K562 (cell line): ENCODE measurements around the gene TMEM45A. TPM values are rescaled to one million over a fixed set of nuclear protein-coding genes. Genes with fewer than 3 reads are reported as not detected.
"Not testable (repeated sequence)": the region's sequence is repeated elsewhere in the genome, so short reads cannot be mapped to it uniquely, and the experiment has no call there.

Source experiments
- ATAC-seq: fragments of 200-7000 bp; cut with Tn5 transposase; 3 replicates; pipeline ENCODE4 v1.9.1; 2020; ENCODE audit warnings: moderate library complexity
- BruUV-seq: library from RNA; stranded (reverse); fragments of 400-500 nt; replicated peaks from 2 replicates; lab custom pipeline; 2021; lab: Mats Ljungman, UMichigan
- CTCF ChIA-PET: fragments of 300-600 bp; formaldehyde crosslinking; extraction: SDS; loops from one replicate; lab custom pipeline; 2021; ENCODE audit warnings: low intra/inter-chr PET ratio; lab: Yijun Ruan, JAX
- POLR2A ChIA-PET: fragments of 300-600, 350-650 bp; sonication (Branson Sonifier 250); formaldehyde crosslinking; extraction: SDS; loops from one replicate; lab custom pipeline; 2021; ENCODE audit warnings: antibody characterized with exemption, inconsistent platforms; lab: Yijun Ruan, JAX
- DNase-seq, 4 experiments: peaks; one replicate each; pipeline versions ENCODE4 v3.0.0 to v3.0.0-alpha.2; 2011 to 2018; ENCODE audit warnings: low spot score in 3 of 4, mixed read lengths in 3 of 4; ENCODE audit errors: extremely low read depth in 1 of 4
- FAIRE-seq: peaks from 2 replicates; lab custom pipeline; 2011; peaks lifted over from hg19 to GRCh38; lab: Jason Lieb, UNC
- H2AFZ ChIP-seq: 2 replicates; pipeline ENCODE4 v1.6.0; 2011; ENCODE audit warnings: low read depth, low read length, control low read depth, inconsistent platforms
- H3K27ac ChIP-seq: fragments of 200-600 bp; 3 replicates; pipeline ENCODE4 v1.8.0; 2011; ENCODE audit warnings: low read depth, mild to moderate bottlenecking, control low read depth, inconsistent platforms, low read length, moderate library complexity, mixed read lengths; ENCODE audit errors: extremely low read depth
- H3K27me3 ChIP-seq, 2 experiments: fragments of 300-600 bp in 1 of 2; 2 replicates in 1 of 2; 3 replicates in 1 of 2; pipeline versions ENCODE4 v1.6.0 to v1.8.0; 2011; ENCODE audit warnings: inconsistent platforms in 2 of 2, low read length in 2 of 2, mild to moderate bottlenecking in 1 of 2, mixed read lengths in 1 of 2, moderate library complexity in 1 of 2; ENCODE audit not compliant: control insufficient read depth in 2 of 2, insufficient read depth in 2 of 2
- H3K36me3 ChIP-seq: fragments of 300-600 bp; 3 replicates; pipeline ENCODE4 v1.8.0; 2011; ENCODE audit warnings: mild to moderate bottlenecking, low read length, inconsistent platforms; ENCODE audit not compliant: control insufficient read depth, insufficient read depth
- H3K4me1 ChIP-seq, 2 experiments: fragments of 200-600 bp in 1 of 2; replicated peaks in 1 of 2; 2 replicates in 1 of 2; 3 replicates in 1 of 2; pipeline versions ENCODE4 v1.5.1 to v1.8.0; 2011; ENCODE audit warnings: inconsistent platforms in 2 of 2, low read length in 2 of 2, mild to moderate bottlenecking in 1 of 2, mixed read lengths in 1 of 2, moderate library complexity in 1 of 2; ENCODE audit not compliant: control insufficient read depth in 2 of 2, insufficient read depth in 2 of 2
- H3K4me2 ChIP-seq: 2 replicates; pipeline ENCODE4 v1.6.1; 2011; ENCODE audit warnings: low read length, control low read depth, inconsistent platforms, mixed read lengths; ENCODE audit not compliant: insufficient read depth
- H3K4me3 ChIP-seq: fragments of 200-600 bp; sonication (generic), shearing (Covaris generic); 2 replicates; pipeline ENCODE4 v1.5.1; 2016; ENCODE audit warnings: control low read depth, inconsistent platforms
- H3K79me2 ChIP-seq: fragments of 200-600 bp; 3 replicates; pipeline ENCODE4 v1.8.0; 2011; ENCODE audit warnings: low read length, inconsistent platforms; ENCODE audit not compliant: control insufficient read depth, insufficient read depth
- H3K9ac ChIP-seq, 2 experiments: 2 replicates each; pipeline versions ENCODE4 v1.6.0 to v1.6.1; 2011; ENCODE audit warnings: low read depth in 2 of 2, low read length in 2 of 2, control low read depth in 1 of 2, inconsistent platforms in 1 of 2, mild to moderate bottlenecking in 1 of 2, mixed read lengths in 1 of 2; ENCODE audit not compliant: insufficient read depth in 1 of 2
- H3K9me1 ChIP-seq: one replicate; pipeline ENCODE4 v1.6.0; 2011; ENCODE audit warnings: inconsistent platforms, mild to moderate bottlenecking, low read length, moderate library complexity; ENCODE audit not compliant: control insufficient read depth, insufficient read depth
- H3K9me3 ChIP-seq: replicated peaks from 2 replicates; pipeline ENCODE4 v1.5.1; 2011; ENCODE audit warnings: low read depth, low read length, inconsistent platforms; ENCODE audit not compliant: control insufficient read depth, insufficient read depth
- H4K20me1 ChIP-seq: replicated peaks from 2 replicates; pipeline ENCODE4 v1.6.1; 2011; ENCODE audit warnings: low read length, inconsistent platforms, mixed read lengths; ENCODE audit not compliant: control insufficient read depth, insufficient read depth
- ARID2 ChIP-seq: fragments of 450-650 bp; IDR thresholded peaks from 2 replicates; pipeline ENCODE4 v1.6.1; 2017; ENCODE audit warnings: antibody characterized with exemption, mild to moderate bottlenecking
- CCNT2 ChIP-seq: IDR thresholded peaks from 2 replicates; pipeline ENCODE4 v1.6.1; 2011; ENCODE audit warnings: borderline replicate concordance, low read depth, mild to moderate bottlenecking, moderate library complexity, mixed read lengths, low read length; ENCODE audit not compliant: insufficient read length; ENCODE audit errors: extremely low read depth
- ESRRB ChIP-seq: fragments of 250-450 bp; sonication (Bioruptor Pico); IDR thresholded peaks from 2 replicates; pipeline ENCODE4 v1.5.0; 2020; ENCODE audit warnings: mild to moderate bottlenecking, moderate library complexity, borderline replicate concordance
- HNRNPK ChIP-seq: fragments of 200-400 bp; formaldehyde crosslinking; IDR thresholded peaks from one replicate; pipeline ENCODE4 v1.6.1; 2018; ENCODE audit warnings: mild to moderate bottlenecking, low read depth, low read length; ENCODE audit not compliant: poor library complexity, severe bottlenecking
- NCOA2 ChIP-seq, 2 experiments: fragments of 450-650 bp; IDR thresholded peaks; 2 replicates each; pipeline ENCODE4 v1.6.1; 2018; ENCODE audit warnings: mild to moderate bottlenecking in 2 of 2, moderate library complexity in 1 of 2; ENCODE audit not compliant: partially characterized antibody in 2 of 2
- WGBS: fragments of 100-300 bp; shearing (Covaris generic); methylation state at CpG from one replicate; pipeline ENCODE4 v1.1.6; 2016; ENCODE audit warnings: low coverage, mixed read lengths; ENCODE audit not compliant: insufficient coverage; ENCODE audit errors: missing lambda C conversion rate; 5-methylcytosine and 5-hydroxymethylcytosine counted together
- in situ Hi-C: fragments of 300-500 bp; cut with MboI; formaldehyde crosslinking; loops from 4 replicates; pipeline ENCODE4 v1.15.0; 2018; ENCODE audit warnings: inconsistent platforms, mixed read lengths
- intact Hi-C: fragments of 100-400 bp; cut with micrococcal nuclease; formaldehyde crosslinking; loops from 2 replicates; pipeline ENCODE4 v1.14.2; 2022
- polyA plus RNA-seq, 8 experiments: library from polyadenylated mRNA; depleted of rRNA in 4 of 8; stranded (reverse) in 5 of 8; unstranded in 3 of 8; fragments of >200 nt; fragmentation: Nextera tagmentation in 2 of 8; fragmentation: Illumina TruSeq in 1 of 8; extraction: Ambion mirVana in 2 of 8; extraction: Trizol in 1 of 8; gene quantifications; 2 replicates each; pipeline versions ENCODE4 v1.2.1 to v1.2.3, GENCODE V29; 2011 to 2014; ENCODE audit warnings: inconsistent platforms in 1 of 8, missing spikeins in 1 of 8
- total RNA-seq, 7 experiments: library from RNA; depleted of rRNA in 6 of 7; stranded (reverse); fragments of >200 nt in 6 of 7; fragmentation: Illumina TruSeq in 2 of 7; extraction: Trizol in 2 of 7; gene quantifications; 2 replicates each; pipeline versions ENCODE4 v1.2.1 to v1.2.3, GENCODE V29; 2011 to 2021; ENCODE audit warnings: low replicate concordance in 1 of 7
- TF ChIP-seq, protein P1 (sequence below), 2 experiments: fragments of 450-650 bp; IDR thresholded peaks; 2 replicates each; pipeline ENCODE4 v1.6.1; 2016
- TF ChIP-seq, protein P2 (sequence below): IDR thresholded peaks from 2 replicates; pipeline ENCODE4 v1.6.1; 2014; ENCODE audit warnings: antibody characterized with exemption

The TMEM45A gene
- total and polyA plus RNA-seq, 9 of the 15 experiments (the other 6 are each of a cell fraction or from before 2014, with no cell fraction given): 0.41 to 4.1 (median 0.95) TPM

DNA sequence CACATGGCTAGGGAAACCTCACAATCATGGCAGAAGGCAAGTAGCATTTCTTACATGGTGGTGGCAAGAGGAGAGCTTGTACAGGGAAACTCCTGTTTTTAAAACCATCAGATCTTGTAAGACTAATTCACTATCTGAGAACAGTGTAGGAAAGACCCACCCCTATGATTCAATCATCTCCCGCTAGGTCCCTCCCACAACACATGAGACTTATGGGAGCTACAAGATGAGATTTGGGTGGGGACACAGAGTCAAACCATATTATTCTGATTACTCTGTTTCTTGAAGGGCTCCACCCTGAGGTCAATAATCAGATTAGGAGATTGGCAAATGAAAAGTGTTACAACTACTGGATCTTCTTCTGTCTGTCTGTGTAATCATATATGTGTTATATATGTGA, 21.5 kb upstream of the TMEM45A start (continued):
- TF ChIP-seq NCOA2 (IDR thresholded peaks at IDR 0.05; ENCODE audit: partially characterized antibody in 2 of 2): no peak
- no peak for TF ChIP-seq ARID2

DNA sequence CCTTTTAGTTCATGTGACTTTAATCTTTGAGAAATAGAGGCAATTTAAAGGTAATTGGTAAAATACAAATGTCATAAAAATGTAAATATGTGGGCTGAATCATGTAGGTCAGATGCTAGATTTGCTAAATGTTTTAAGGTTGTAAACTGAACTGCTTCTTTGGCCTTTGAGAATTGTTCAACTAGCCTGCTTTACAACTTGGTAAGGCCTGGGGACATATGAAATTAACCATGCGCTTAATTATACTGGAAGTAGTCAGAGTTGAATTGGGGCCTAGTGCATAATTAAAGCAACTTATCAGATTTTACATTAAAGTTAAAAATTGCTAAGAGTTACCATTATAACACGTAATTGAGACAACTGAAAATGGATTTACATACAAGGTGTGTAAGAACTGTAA, 21.0 kb upstream of the TMEM45A start:
- Histone ChIP-seq H3K9ac (no peak overlapping the region), H3K36me3 (no peaks in the 10 kb centered on the region), H3K9me3 (no peaks in the 10 kb centered on the region), H3K4me2 (no peak overlapping the region), H3K4me1 (no peaks in the 10 kb centered on the region), H3K9me1 (no peaks in the 10 kb centered on the region), H3K27ac (no peak overlapping the region), H3K79me2 (no peaks in the 10 kb centered on the region), H4K20me1 (no peaks in the 10 kb centered on the region), H2AFZ (no peak overlapping the region), H3K27me3 (no peaks in the 10 kb centered on the region), H3K4me3 (no peak overlapping the region)
- BruUV-seq: no TSS peak
- ChIA-PET CTCF (no interaction called here), POLR2A (no interaction called here)
- DNase-seq (no peak), FAIRE-seq (no peak), ATAC-seq (no peak)
- 50% methylated on average over 2 of the region's 2 CpGs for WGBS
- in situ Hi-C loops (no loop called here), intact Hi-C loops (no loop called here)
- TF ChIP-seq, protein P1, sequence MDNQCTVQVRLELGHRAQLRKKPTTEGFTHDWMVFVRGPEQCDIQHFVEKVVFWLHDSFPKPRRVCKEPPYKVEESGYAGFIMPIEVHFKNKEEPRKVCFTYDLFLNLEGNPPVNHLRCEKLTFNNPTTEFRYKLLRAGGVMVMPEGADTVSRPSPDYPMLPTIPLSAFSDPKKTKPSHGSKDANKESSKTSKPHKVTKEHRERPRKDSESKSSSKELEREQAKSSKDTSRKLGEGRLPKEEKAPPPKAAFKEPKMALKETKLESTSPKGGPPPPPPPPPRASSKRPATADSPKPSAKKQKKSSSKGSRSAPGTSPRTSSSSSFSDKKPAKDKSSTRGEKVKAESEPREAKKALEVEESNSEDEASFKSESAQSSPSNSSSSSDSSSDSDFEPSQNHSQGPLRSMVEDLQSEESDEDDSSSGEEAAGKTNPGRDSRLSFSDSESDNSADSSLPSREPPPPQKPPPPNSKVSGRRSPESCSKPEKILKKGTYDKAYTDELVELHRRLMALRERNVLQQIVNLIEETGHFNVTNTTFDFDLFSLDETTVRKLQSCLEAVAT (IDR thresholded peaks at IDR 0.05): no peak
- TF ChIP-seq HNRNPK: no peak
- no peak for TF ChIP-seq ESRRB (CRISPR knock-in tag)
- TF ChIP-seq, protein P2, sequence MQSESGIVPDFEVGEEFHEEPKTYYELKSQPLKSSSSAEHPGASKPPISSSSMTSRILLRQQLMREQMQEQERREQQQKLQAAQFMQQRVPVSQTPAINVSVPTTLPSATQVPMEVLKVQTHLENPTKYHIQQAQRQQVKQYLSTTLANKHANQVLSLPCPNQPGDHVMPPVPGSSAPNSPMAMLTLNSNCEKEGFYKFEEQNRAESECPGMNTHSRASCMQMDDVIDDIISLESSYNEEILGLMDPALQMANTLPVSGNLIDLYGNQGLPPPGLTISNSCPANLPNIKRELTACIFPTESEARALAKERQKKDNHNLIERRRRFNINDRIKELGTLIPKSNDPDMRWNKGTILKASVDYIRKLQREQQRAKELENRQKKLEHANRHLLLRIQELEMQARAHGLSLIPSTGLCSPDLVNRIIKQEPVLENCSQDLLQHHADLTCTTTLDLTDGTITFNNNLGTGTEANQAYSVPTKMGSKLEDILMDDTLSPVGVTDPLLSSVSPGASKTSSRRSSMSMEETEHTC: no peak
- TF ChIP-seq CCNT2: no peak

DNA sequence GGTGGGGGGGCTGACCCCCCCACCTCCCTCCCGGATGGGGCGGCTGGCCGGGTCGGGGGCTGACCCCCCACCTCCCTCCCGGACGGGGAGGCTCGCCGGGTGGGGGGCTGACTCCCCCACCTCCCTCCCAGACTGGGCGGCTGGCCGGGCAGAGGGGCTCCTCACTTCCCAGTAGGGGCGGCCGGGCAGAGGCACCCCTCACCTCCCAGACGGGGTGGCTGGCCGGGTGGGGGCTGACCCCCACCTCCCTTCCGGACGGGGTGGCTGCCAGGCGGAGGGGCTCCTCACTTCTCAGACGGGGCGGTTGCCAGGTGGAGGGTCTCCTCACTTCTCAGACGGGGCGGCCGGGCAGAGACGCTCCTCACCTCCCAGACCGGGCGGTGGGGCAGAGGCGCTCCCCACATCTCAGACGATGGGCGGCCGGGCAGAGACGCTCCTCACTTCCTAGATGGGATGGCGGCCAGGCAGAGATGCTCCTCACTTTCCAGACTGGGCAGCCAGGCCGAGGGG, 14.5 kb upstream of the TMEM45A start:
- POLR2A ChIA-PET, H3K4me1 ChIP-seq, H3K9me3 ChIP-seq, FAIRE-seq, intact Hi-C loops, H3K4me3 ChIP-seq, H3K4me2 ChIP-seq, H3K9ac ChIP-seq, H3K27me3 ChIP-seq, H4K20me1 ChIP-seq, in situ Hi-C loops, H3K79me2 ChIP-seq, H3K36me3 ChIP-seq, BruUV-seq, H3K27ac ChIP-seq, H2AFZ ChIP-seq, H3K9me1 ChIP-seq, CTCF ChIA-PET, DNase-seq, ATAC-seq: not testable (repeated sequence)
- 18% methylated on average over 6 of the region's 32 CpGs for WGBS
